Stimulated activated CD8-positive, alpha-beta memory T cell treated with anti-CD3 and anti-CD28 coated beads, Interleukin-15, amount 100 ng/mL, for 48 hours (primary cell): ENCODE results near the gene SLC2A9.

ENCODE experiments used
- DNase-seq, 2 donors: peaks; one replicate each; pipeline ENCODE4 v3.0.0-alpha.2; 2020; ENCODE audit warnings: low read depth in 2 of 2

SLC2A9 gene

GRCh38 chr4:10045481-10045880, 24.2 kb upstream of the SLC2A9 start:
- DNase-seq, result no peak

GRCh38 chr4:10041036-10041435, 19.7 kb upstream of the SLC2A9 start:
- no peak for DNase-seq

DNA sequence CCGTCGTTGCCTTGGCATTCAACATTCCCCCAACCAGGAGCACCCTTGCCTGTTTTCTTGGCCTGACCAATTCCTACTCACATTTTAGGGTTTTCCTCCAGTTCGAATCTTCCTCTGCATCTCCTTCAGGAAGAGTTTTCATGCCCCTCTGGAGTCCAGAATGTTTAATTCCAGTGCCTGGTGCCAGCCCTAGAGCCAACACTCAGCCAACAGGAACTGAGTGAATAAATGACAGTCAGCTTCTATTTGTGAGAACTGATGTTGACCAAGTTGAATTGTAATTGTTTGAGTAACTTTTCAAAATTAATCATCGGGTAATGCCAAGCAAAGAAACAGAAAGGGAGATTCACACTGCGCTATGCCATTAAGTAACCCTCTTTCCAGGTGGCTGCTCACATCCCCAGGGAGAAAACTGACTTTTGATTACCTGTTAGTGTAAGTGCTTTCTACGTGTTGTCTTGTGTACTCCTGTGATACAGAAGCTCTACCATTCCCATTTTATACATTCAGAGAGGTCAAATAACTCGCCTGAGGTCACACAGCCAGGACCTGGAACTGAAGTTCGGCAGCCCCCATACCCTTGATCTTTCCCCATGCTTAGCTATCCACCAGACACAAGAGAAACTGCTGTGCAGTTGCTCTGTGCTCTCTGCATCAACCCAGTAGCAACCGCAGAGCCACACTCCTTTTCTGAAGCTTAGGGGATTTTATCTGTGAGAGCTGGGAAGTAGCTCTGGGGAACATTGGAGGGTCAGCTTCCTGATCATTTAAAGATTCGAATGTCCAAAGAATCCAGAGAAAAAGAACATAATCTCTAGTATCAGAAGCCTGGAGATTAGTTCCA, 19.0 kb upstream of the SLC2A9 start:
- DNase-seq, result no peak

DNA sequence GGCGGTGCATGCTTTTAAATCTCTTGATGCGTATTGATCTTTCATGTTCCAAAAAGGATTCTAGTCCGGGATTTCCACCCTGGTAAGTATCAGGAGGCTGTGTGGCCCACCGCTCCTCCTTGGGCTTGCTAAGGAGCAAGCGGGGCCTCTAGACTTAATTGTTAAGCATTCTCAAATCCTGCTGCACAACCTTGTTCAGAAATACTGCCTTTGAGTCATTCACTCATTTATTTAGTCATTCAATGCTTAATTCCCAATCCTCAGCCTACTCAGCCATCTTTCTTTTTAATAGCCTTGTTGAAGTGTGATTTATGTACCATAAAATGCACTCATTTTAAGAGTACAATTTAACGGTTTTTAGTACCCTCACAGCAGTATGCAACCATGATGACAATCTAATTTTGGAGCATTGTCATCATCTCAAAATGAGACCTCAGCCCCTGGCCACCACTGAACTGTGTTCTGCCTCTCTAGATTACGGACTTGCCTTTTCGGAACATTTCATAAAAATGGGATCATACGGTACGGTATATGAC, 15.6 kb upstream of the SLC2A9 start:
- no peak for DNase-seq

DNA sequence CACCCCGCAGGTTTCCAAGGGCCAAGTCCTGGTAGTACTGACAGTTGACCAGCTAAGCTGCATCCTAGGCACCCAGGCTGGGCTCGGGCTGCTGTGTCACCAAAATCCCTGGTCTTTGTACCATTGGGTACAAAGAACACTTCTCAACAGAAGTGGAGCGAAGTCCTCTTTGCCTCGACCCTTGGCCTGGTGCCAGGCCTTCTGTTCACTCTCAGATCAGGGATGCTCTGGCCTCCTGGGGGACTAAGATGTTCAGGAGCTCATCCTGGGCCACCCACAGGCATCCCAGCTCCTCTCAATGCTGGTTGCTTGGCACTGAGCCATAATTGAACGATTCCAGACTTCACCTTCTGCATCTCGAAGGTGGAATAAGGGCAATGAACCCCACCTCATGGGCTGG, 13.8 kb upstream of the SLC2A9 start:
- no peak for DNase-seq

DNA sequence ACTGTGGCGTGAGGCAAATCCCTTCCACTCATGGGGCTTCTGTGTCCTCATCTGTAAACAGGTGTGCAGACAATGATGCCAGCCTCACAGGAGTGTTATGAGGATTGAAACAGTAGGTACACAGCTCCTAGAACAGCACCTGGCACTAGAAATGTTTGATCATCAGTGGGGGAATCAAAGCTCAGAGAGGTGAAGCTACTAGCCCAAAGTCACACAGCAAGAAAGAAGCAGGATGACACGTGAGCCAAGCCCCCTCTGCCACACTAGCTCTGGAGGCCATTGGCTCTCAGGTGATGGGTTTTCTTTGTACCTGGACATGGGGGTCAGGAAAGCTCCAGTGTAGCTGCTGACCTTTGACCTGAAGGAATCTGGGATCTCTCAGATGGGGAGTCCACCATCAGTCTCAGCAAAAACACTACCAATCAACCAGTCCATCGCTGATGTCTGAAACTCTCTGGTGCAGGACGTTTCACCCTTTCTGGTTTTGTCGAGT, 13.4 kb upstream of the SLC2A9 start:
- no peak for DNase-seq

DNA sequence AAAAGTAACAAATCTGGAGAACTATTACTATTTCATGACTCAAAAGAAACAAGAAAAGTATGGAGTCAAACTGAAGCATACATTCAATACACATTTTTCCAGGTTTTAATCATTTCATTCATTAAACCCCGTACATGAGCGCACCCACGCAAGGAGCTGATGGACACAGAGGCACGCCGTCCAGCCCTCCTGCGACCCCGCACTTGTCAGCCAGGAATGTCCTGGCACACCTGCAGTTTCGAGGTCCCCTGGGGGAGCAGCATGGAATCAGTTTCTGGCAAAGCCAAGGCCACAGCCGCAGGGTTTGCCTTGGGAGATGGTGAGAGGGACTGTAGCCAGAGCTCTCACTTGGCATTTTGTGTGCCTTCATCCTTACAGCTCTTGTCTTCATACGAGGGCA, 12.8 kb upstream of the SLC2A9 start:
- no peak for DNase-seq

DNA sequence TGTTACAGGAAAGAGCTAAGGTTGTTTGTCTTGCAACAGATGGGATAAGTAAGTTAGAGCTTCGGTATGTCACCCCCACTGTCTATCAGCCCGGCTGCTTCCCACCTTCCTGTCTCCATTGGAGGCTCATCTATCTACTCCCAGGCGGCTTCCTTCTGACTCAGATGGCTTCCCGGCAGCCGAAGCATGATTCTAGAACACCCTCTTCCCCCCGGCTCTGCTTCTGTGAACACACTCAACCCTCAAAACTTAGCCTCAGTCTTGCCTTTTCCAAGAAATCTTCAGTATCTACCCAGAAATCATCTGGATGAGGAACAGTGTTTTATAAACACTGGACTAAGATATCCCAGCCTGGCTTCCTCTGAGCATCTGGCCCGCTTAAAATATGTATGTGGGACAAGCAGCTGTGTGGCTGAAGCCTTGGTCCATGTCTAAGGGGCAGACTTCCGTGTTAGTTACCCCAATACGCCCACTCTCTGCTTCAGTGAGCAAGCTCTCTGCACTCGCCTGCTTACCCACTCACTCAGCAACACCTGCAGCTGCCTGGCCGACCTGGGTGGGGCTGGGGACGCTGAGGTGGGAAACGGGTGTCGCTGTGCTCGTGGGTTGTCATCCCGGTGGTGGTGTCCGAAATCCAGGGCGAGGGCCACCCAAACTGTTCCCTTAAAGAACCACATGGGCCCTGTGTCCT, 12.0 kb upstream of the SLC2A9 start:
- no peak for DNase-seq

DNA sequence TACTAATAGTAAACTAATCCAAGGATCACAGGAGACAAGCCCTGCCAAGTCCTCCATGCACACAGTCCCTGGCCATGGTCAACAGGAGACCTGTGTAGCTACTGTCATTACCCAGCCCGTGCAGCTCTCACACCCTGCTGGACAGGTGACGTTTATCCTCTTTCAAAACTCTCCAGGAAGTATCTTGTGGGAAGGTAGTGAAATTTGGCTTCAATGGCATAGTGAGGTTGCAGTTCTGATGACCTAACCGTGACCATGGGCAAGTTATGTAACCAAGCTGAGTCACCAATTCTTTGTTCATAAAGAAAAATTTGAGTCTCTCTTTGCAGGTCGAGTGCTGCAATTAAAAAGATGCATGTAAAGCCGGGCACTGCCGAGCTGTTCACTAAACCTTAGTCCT, 11.3 kb upstream of the SLC2A9 start:
- DNase-seq, result no peak

DNA sequence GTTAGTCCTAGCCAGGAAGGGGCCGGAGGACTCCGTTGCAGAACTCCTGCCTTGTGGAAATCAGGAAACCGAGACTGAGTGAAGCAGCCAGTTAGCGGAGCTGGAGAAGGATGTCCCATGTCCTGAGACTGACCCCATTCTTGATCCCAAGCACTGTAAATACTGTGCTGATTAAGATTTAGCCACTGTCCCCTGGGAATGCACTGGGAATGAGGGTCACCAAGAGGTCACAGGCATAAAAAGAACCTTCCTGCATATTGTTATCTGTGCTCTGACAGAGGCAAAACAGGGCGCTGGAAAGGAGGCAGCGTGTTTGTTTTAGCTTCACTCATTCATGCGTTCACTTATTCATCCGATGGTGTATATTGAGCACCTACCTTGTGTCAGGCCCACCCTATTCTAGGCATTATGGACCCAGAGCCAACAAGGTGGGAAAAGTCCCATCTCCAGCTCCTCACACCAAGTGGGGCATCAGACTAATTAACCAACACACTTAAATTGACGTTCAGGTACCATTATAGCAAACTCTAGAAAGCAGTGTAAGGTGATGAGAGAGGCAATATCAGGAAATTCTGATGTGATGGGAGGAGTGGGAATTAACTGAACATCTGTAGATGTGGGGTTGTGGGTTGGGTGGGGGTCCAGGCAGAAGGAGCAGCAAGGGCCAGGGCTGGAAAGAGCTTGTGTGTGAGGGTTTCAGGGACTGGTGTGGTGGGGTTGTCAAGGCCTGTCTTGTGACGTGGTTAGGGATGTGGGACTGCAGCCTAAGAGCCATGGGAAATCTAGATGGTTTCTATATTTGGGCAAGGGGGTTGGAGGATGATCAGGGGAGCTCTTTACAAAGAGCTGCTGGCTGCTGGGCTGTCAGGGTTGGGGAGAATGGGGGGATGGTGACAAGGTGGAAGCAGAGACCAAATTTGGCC, 10.6 kb upstream of the SLC2A9 start:
- no peak for DNase-seq

GRCh38 chr4:10030972-10031667, 9.8 kb upstream of the SLC2A9 start:
- no peak for DNase-seq

DNA sequence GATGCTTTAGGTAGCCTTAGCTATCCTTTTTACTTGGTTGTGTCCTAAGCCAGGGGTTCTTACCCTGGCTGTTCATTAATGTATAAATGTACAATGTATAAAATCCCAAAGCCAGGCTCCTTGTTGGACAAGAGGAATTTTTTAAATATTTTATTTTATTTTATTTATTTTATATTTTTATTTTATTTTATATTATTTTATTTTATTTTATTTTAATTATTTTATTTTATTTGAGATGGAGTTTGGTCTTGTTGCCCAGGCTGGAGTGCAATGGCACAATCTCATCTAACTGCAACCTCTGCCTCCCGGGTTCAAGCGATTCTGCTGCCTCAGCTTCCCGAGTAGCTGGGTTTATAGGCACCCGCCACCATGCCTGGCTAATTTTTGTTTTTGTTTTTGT, 8.1 kb upstream of the SLC2A9 start:
- no peak for DNase-seq

DNA sequence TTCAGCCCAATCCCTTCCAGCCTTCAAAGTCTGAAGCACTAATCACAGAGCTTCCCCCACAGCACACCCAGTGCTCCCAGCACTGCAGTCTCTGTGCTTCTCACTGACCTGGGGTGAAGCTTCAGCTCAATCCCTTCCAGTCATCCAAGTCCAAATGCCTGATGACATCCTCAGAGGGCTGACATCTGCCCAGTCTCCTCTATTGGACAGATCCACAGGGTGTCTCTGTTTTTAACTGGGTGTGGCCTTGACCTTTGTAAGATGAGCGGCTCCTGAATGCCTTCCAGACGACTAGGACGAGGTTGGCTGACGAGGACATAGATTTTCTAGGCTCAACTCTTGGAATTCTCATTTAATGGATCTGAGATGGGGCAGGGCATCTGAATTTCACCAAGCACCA, 7.6 kb upstream of the SLC2A9 start:
- no peak for DNase-seq

DNA sequence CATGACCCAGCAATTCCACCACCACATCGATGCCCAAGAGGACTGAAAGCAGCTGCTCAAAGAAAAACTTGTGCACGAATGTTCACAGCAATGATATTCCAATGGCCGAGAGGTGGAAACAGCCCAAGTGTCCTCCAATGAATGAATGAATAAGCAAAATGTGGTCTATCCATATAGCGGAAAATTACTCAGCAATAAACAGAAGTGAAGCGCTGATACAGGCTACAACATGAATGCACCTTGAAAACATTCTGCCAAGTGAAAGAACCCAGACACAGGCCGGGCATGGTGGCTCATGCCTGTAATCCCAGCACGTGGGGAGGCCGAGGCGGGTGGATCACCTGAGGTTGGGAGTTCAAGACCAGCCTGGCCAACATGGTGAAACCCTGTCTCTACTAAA, 5.2 kb upstream of the SLC2A9 start:
- DNase-seq, result no peak

DNA sequence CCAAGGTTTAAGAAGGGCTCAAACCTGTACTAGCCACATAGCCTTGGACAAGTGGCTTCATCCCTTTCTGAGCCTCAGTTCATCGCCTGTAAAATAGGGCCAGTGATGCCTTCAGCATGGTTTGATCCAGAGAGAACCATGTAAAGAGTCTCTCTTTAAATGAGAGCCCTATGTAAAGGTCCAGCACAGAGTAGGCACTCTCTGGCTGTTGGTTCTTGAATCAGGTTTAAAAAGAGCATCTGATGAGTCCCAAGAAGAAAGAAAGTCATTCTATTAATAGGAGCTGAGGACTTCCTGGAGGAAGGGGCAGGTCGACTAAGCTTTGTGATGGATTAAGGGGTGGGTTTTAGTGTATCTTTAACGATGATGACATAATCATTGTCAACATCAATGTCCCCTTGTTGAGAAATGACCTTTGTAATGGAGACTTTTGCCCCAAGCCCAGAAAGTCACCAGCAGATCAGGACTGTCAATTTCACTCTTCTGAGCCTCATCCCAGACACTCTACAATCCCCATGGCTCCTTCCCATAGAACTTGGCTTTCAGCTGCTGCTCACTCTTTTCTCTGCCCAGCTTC, 4.0 kb upstream of the SLC2A9 start:
- DNase-seq, result no peak

DNA sequence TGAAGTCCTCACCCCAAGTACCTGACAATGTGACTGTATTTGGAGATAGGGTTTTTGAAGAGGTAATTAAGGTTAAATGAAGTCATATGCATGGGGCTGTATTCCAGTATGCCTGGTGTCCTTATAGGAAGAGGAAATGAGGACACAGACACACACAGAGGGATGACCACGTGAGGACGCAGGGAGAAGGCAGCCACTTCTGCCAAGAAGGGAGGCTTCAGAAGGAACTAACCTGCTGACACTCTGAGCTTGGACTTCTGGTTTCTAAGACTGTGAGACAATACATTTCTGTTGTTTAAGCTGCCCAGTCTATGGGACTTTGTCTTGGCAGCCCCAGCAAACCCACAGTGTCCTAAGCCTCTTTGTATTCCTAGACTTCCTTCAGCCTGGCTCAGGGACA, 3.0 kb upstream of the SLC2A9 start:
- no peak for DNase-seq

DNA sequence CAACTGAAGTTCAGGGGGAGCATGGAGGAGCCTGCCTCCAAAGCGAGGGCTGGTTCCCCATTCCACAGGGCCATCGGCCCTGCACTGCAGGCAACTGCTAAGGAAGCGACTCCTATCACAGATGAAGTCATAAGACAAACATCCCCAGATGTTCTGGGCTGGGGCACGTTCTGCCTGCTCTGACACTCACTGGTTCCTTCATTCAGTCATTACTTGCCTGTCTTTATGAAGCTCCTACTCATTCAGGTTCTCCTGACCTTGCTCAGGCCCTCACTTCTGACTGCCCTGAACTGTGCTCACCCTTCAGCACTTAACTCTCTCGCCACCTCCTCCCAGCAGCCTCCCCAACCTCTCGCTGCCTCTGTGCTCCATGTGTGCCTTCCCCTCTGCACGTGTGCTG, 2.5 kb upstream of the SLC2A9 start:
- no peak for DNase-seq

DNA sequence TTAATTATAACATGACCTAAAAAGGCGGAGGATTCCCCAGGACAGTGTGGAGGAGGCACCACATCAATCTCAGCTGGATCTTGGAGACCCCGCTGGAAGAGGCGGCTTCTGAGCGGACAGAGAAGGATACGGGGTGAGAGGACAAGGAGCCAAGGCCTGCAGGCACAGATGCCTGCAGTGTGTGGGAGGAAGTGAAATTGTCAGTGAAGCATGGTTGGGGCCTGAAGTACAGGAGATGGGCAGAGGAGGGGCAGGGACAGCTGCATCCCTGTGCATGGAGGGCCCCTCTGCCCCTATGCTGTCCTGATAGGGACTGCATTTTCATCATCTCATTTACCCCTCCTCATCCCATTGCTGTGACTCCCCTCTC, 1.7 kb upstream of the SLC2A9 start:
- no peak for DNase-seq

DNA sequence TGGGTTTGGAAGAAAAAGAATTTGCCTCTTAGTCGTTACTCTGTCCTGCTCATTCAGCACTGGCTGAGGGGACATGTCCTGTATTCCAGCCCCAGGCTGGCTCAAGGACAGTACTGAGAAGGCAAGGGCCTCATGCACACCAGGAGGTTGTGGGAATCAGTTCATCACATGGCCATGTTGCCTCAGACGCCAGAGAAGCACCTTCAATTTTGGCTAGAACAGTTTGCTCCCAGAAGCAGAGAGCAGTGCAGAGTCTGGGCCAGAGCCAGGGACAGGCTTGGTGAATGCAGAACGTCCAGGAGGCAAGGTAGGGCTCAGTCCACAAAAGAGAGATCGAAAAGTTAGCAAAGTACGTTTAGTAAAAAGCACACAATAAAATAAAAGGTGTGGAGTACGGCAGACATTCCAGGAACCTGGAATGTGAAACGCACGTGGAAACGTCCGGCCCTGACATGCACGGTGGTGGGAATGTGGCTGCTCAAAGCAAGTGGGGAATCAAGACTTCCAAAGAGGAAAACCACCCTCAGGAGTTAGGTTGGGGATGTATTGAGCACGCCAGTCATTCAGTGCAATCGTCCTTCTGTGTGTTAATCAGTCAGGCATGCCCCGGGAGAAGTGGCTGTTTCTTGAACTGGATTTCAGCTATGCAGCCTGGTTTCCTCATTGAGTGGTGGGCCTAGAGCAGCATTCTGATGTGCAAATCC, 1.2 kb upstream of the SLC2A9 start:
- no peak for DNase-seq

- no peak for DNase-seq
Observed at GRCh38 chr4:10021653-10022023, 341 bp upstream of the SLC2A9 start.
